OCI-LY3 (cell line): Measurements from ENCODE around the gene ACSS1.
A peak's percentile ranks its signal among the peaks of the same experiment; 100 is the strongest.

Experiments
- H2AFZ ChIP-seq: fragments of 200-600, 300-600 bp; shearing (Covaris generic); 2 replicates; pipeline ENCODE4 v1.6.0; 2014; ENCODE audit warnings: antibody characterized with exemption, low read depth, low read length
- H3K27ac ChIP-seq: fragments of 200-600, 300-600 bp; sonication (generic); 2 replicates; pipeline ENCODE4 v1.5.1; 2014; ENCODE audit warnings: mild to moderate bottlenecking, low read length, moderate library complexity, mixed read lengths
- H3K27me3 ChIP-seq: fragments of 200-600, 300-600 bp; sonication (generic); 2 replicates; pipeline ENCODE4 v1.6.1; 2014; ENCODE audit warnings: low read depth, low read length, mixed read lengths
- H3K36me3 ChIP-seq: fragments of 200-600, 300-600 bp; sonication (generic); replicated peaks from 2 replicates; pipeline ENCODE3; 2014; ENCODE audit warnings: low read depth, low read length, mixed read lengths
- H3K4me1 ChIP-seq: fragments of 300-600, 200-600 bp; sonication (generic); 2 replicates; pipeline ENCODE4 v1.6.1; 2014; ENCODE audit warnings: low read length, mixed read lengths
- H3K4me2 ChIP-seq: fragments of 200-600, 300-600 bp; sonication (generic); 2 replicates; pipeline ENCODE4 v1.6.1; 2014; ENCODE audit warnings: low read length, mixed read lengths
- H3K4me3 ChIP-seq: fragments of 300-600, 200-600 bp; sonication (generic); 2 replicates; pipeline ENCODE4 v1.5.1; 2014; ENCODE audit warnings: antibody characterized with exemption, mild to moderate bottlenecking, low read length, moderate library complexity
- H3K79me2 ChIP-seq: fragments of 300-600, 200-600 bp; shearing (Covaris generic); 2 replicates; pipeline ENCODE4 v1.6.1; 2014; ENCODE audit warnings: mild to moderate bottlenecking, low read length, mixed read lengths
- H3K9ac ChIP-seq: fragments of 300-600, 200-600 bp; shearing (Covaris generic); 2 replicates; pipeline ENCODE4 v1.6.0; 2014; ENCODE audit warnings: mild to moderate bottlenecking, low read length, moderate library complexity
- H3K9me3 ChIP-seq: fragments of 200-600, 300-600 bp; shearing (Covaris generic); 2 replicates; pipeline ENCODE4 v1.6.1; 2014; ENCODE audit warnings: low read length, mixed read lengths; ENCODE audit not compliant: insufficient read depth
- H4K20me1 ChIP-seq: fragments of 200-600, 300-600 bp; sonication (generic); 2 replicates; pipeline ENCODE4 v1.6.1; 2016; ENCODE audit warnings: low read length, mixed read lengths; ENCODE audit not compliant: insufficient read depth
- EZH2phosphoT487 ChIP-seq: fragments of 200-600 bp; shearing (Covaris generic); IDR thresholded peaks from 2 replicates; pipeline ENCODE4 v1.6.1; 2018; ENCODE audit warnings: antibody characterized with exemption, mixed run types, low read depth
- TF ChIP-seq, protein P1 (sequence below): fragments of 200-600, 300-600 bp; sonication (generic); IDR thresholded peaks from 2 replicates; pipeline ENCODE4 v1.5.1; 2014; ENCODE audit warnings: antibody characterized with exemption, low read length, low read depth

The ACSS1 gene

DNA sequence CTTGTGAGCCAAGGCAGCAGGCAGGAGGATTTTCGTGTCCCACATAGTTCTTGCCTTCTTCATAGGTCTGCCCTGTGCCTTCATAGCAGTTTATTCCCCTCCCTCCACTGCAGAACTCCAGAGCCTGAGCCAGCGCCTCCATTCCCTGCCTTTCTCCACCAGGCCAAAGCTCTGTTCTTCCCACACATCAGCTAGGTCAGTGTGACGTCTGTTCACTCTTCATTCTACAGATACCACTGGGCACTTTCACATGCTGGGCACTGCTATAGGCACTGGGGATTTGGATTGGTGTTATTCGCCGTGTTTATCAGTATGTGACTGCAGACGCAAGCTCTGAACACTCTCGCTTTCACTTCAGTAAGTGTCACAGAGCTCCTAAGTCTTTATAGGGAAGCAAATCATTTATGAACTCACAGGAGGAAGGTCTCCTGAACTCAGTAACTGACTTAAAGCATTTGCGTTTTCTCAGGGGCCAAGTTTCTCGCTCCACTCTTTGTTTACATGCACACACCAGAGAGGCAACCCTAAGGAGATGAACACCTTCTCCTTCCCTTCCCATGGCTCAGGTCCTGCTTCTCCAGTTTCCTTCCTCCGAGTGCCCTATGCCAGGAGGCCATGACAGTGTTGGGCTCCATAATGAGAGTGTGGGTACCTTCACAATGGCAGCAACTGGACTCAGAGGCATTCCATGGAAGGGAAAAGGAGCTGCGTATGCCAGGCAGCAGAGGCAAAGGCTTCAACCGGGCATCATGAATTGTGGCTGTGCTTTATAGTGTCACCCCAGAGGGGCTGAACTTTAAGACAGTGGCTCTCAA lies 59.1 kb downstream of the ACSS1 start:
- peak overlapping the region; percentile 34 for H2AFZ ChIP-seq
- peak overlapping the region; percentile 71 for H3K4me3 ChIP-seq
- H3K79me2 ChIP-seq: no peaks in the 10 kb centered on the region
- no peaks in the 10 kb centered on the region; the same call in 1 of the 2 replicates for H3K9me3 ChIP-seq
- no peaks in the 10 kb centered on the region for H3K36me3 ChIP-seq
- TF ChIP-seq, protein P1, sequence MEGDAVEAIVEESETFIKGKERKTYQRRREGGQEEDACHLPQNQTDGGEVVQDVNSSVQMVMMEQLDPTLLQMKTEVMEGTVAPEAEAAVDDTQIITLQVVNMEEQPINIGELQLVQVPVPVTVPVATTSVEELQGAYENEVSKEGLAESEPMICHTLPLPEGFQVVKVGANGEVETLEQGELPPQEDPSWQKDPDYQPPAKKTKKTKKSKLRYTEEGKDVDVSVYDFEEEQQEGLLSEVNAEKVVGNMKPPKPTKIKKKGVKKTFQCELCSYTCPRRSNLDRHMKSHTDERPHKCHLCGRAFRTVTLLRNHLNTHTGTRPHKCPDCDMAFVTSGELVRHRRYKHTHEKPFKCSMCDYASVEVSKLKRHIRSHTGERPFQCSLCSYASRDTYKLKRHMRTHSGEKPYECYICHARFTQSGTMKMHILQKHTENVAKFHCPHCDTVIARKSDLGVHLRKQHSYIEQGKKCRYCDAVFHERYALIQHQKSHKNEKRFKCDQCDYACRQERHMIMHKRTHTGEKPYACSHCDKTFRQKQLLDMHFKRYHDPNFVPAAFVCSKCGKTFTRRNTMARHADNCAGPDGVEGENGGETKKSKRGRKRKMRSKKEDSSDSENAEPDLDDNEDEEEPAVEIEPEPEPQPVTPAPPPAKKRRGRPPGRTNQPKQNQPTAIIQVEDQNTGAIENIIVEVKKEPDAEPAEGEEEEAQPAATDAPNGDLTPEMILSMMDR: 0 out of 2 replicates have a peak, but pooled peaks have one; percentile 2
- TF ChIP-seq EZH2phosphoT487: no peak
- peak overlapping the region; percentile 25; the same call in 1 of the 2 replicates for H3K9ac ChIP-seq
- H3K4me1 ChIP-seq: peaks cover 25% of the 10 kb centered on the region
- peaks cover 17% of the 10 kb centered on the region for H3K27me3 ChIP-seq
- H4K20me1 ChIP-seq: no peaks in the 10 kb centered on the region
- H3K27ac ChIP-seq: 0 out of 2 replicates have a peak overlapping the region, but pooled peaks have one; percentile 11
- H3K4me2 ChIP-seq: peak overlapping the region; percentile 84

DNA sequence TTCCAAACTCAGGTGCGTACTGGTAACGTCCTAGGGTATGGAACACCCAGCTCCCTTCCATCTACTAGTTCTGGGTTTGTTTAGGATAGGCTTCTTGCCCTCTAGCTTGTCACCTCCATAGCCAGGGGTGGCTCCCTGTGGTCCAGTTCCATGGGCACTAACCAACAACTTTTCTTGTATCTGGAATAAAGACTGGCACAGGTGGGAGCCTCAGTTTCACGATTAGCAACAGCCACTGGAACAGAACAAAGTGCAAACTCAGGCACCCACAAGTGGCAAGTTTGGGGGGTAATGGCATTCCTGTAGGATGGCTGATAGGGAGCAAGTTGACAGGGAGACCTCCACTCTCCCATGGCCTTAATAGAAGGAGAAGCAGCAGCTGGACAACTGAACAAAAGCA lies 59.8 kb downstream of the ACSS1 start:
- peaks cover 17% of the 10 kb centered on the region for H3K27me3 ChIP-seq

DNA sequence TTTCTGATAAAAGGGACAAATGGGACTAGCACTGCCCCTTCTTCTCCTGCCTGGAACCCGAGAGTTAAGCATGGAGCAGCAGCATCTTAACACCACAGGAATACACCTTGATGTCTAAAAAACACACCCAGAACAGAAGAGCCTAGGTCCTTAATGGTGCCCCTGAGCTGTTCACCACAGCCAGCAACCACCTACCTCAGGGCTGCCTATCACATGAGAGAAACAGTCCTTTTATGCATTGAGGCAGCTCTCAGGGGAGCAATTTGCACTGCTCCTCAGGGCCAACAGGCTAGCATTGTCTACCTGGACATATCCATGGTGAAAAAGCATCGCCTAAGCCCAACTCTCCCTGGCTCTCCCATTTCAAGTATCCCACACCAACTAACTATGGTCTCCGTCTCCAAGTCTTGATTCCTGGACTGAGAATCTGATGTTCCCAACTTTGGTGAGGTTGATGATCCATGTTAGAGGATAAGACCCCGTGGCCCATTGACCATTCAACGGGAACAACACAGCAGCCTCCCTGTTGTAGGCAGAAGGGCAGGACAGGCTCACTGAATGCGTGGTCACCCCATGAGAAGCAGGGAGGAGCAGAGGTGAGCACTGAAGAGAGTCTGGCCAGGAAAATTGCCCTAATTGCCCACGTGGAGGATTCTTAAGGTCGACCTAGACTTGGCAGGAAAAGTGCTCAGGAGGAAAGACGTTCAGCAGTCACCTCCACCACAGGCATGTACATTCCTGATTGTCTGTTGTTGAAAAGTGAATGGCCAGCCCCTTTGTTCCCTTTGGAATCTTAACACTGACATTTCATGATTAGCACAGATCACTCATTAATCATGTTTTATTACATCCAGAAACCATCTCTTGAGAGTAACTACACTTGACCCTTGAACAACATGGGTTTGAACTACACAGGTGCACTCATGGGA lies 61.2 kb downstream of the ACSS1 start:
- Histone ChIP-seq H4K20me1 (no peaks in the 10 kb centered on the region), H3K4me2 (no peak overlapping the region), H2AFZ (no peak overlapping the region), H3K9ac (no peak overlapping the region), H3K4me3 (no peak overlapping the region), H3K9me3 (no peaks in the 10 kb centered on the region), H3K36me3 (no peaks in the 10 kb centered on the region), H3K4me1 (peaks cover 33% of the 10 kb centered on the region), H3K79me2 (peaks cover 8% of the 10 kb centered on the region), H3K27ac (no peak overlapping the region), H3K27me3 (peaks cover 17% of the 10 kb centered on the region)
- TF ChIP-seq, protein P1: no peak
- TF ChIP-seq EZH2phosphoT487: no peak

More for the DNA sequence above, 59.8 kb downstream of the ACSS1 start:
- H3K4me2 ChIP-seq: peak overlapping the region; percentile 84
- H4K20me1 ChIP-seq: no peaks in the 10 kb centered on the region
- H3K9me3 ChIP-seq: no peaks in the 10 kb centered on the region; the same call in 1 of the 2 replicates
- TF ChIP-seq EZH2phosphoT487: no peak
- TF ChIP-seq, protein P1: no peak
- no peak overlapping the region for H3K4me3 ChIP-seq
- no peak overlapping the region for H3K9ac ChIP-seq
- H3K4me1 ChIP-seq: peaks cover 32% of the 10 kb centered on the region
- no peak overlapping the region for H3K27ac ChIP-seq
- no peak overlapping the region for H2AFZ ChIP-seq
- no peaks in the 10 kb centered on the region for H3K79me2 ChIP-seq
- H3K36me3 ChIP-seq: no peaks in the 10 kb centered on the region
